Measurements from ENCODE around the gene GTF3C6.

GRCh38 chr6:110950440-110950839 is 8.1 kb upstream of the GTF3C6 start:
- TF ChIP-seq CTCF (IDR thresholded peaks at IDR 0.05) (no peak), POLR2A (IDR thresholded peaks at IDR 0.05) (no peak), POLR2AphosphoS5 (IDR thresholded peaks at IDR 0.05) (no peak)

Data from gastroesophageal sphincter (tissue), 3 donors.